Mononuclear cell (primary cell): ENCODE data around the gene CCR1. TPM values are rescaled to one million over a fixed set of nuclear protein-coding genes. Genes with fewer than 3 reads are reported as not detected.
"Not testable (repeated sequence)": the region's sequence is repeated elsewhere in the genome, so short reads cannot be mapped to it uniquely, and the experiment has no call there.

Source experiments
- H3K27me3 ChIP-seq: 2 replicates; pipeline ENCODE4 v1.6.0; 2011; ENCODE audit warnings: low read length, control low read depth; ENCODE audit not compliant: insufficient read depth
- H3K4me1 ChIP-seq: 2 replicates; pipeline ENCODE4 v1.5.1; 2011; ENCODE audit warnings: mild to moderate bottlenecking, low read length, control low read depth; ENCODE audit not compliant: insufficient read depth
- H3K4me3 ChIP-seq: 2 replicates; pipeline ENCODE4 v1.5.1; 2011; ENCODE audit warnings: mild to moderate bottlenecking, low read length, moderate library complexity
- H3K9me3 ChIP-seq: 2 replicates; pipeline ENCODE4 v1.5.1; 2011; ENCODE audit warnings: low read depth, mild to moderate bottlenecking, control low read depth, low read length
- total RNA-seq: library from RNA; depleted of rRNA; stranded (reverse); fragments of >200 nt; gene quantifications from one replicate; pipeline ENCODE4 v1.2.3, GENCODE V29; 2012

The CCR1 gene
- total RNA-seq, 1 donor: 60.7 TPM

GRCh38 chr3:46162975-46163555 lies 45.0 kb downstream of the CCR1 start:
- Histone ChIP-seq H3K4me3 (no peak overlapping the region), H3K4me1 (no peaks in the 10 kb centered on the region)

GRCh38 chr3:46157685-46158084 lies 50.4 kb downstream of the CCR1 start:
- H3K4me3 ChIP-seq, H3K27me3 ChIP-seq, H3K9me3 ChIP-seq: not testable (repeated sequence)
- H3K4me1 ChIP-seq: peaks cover 16% of the 10 kb centered on the region

More at GRCh38 chr3:46162975-46163555, 45.0 kb downstream of the CCR1 start:
- H3K9me3 ChIP-seq: no peaks in the 10 kb centered on the region
- H3K27me3 ChIP-seq: no peaks in the 10 kb centered on the region

- H3K4me3 ChIP-seq: no peak overlapping the region
- peaks cover 16% of the 10 kb centered on the region for H3K4me1 ChIP-seq
- H3K9me3 ChIP-seq: no peaks in the 10 kb centered on the region
- H3K27me3 ChIP-seq: no peaks in the 10 kb centered on the region
Observed at GRCh38 chr3:46154311-46154710, 53.8 kb downstream of the CCR1 start.

Other genes starting within 250 kb of the CCR1 start
- gene FYCO1, start 212.5 kb downstream of the CCR1 start, total RNA-seq: 12.1 TPM
- 1.0 TPM for gene XCR1, start 180.8 kb downstream of the CCR1 start, total RNA-seq
- gene CCR3, start 34.1 kb upstream of the CCR1 start, total RNA-seq: 0.52 TPM
- 6.9 TPM for gene CCR2, start 145.8 kb upstream of the CCR1 start, total RNA-seq
- gene CCR5, start 162.6 kb upstream of the CCR1 start, total RNA-seq: 5.4 TPM
- gene CCRL2, start 198.9 kb upstream of the CCR1 start, total RNA-seq: 91.9 TPM